Measurements from ENCODE around the gene MLLT3.

MLLT3 gene

DNA sequence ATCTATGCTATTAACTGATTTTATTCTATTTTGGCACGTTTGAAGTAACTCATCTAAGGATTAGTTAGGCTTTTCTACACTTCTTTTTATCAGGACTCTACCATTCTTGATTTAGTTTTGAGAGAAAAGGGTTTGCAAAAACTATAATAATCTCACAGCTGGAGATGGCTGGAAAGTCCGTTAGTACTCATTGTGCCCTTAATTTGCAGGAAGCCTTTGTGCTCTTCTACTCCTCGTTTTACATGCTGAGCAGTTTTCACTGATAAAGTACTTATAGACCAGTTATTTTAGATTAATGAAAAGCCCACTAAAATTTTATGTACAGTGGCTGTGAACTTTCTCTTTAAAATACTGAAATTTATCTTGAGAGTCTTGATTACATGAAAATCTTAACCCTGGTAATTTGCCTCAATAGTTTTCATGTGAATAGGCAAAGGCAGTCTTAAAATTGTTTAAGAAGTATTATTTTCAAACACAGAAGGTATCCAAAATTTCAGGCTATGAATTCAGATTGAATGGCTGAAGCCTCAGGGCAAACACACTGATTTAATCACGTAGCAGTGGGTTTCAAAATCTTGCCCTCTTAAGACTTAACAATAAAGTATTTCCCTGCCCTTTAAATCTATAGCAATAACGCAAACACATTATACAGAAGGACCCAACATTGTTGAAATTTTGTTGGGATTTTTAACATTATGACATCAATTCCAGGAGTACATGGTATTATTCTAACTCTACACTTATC, 18.6 kb downstream of the MLLT3 start:
- no peak for DNase-seq
- H3K9me3 ChIP-seq (ENCODE audit: severe bottlenecking): no peaks in the 10 kb centered on the region
- H3K36me3 ChIP-seq: no peaks in the 10 kb centered on the region
- H3K27ac ChIP-seq: no peak overlapping the region
- TF ChIP-seq, protein P1, sequence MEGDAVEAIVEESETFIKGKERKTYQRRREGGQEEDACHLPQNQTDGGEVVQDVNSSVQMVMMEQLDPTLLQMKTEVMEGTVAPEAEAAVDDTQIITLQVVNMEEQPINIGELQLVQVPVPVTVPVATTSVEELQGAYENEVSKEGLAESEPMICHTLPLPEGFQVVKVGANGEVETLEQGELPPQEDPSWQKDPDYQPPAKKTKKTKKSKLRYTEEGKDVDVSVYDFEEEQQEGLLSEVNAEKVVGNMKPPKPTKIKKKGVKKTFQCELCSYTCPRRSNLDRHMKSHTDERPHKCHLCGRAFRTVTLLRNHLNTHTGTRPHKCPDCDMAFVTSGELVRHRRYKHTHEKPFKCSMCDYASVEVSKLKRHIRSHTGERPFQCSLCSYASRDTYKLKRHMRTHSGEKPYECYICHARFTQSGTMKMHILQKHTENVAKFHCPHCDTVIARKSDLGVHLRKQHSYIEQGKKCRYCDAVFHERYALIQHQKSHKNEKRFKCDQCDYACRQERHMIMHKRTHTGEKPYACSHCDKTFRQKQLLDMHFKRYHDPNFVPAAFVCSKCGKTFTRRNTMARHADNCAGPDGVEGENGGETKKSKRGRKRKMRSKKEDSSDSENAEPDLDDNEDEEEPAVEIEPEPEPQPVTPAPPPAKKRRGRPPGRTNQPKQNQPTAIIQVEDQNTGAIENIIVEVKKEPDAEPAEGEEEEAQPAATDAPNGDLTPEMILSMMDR (IDR thresholded peaks at IDR 0.05; ENCODE audit: low read depth, low read length): no peak
- no peak overlapping the region for H3K4me3 ChIP-seq (ENCODE audit: low read depth, low read length)
- H3K27me3 ChIP-seq (ENCODE audit: insufficient read depth, low read depth, severe bottlenecking): no peaks in the 10 kb centered on the region

DNA sequence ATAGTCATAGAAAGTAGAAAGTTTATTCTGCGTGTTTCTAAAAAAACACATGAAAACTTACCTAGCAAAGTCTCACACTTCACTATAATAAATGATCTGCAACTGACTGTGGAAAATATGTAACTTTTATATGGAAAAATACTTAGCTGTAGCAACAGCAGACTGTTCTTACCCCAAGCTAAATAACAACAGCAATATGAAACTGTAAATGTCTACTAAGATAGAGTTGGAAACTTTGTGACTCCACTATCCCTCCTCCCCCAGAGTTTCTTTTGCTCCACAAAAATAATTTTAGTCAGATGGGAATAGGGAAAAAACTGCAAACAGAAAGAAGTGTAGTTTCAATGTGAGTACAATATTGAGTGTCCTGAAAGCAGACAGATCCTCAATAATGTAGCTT, 21.0 kb downstream of the MLLT3 start:
- Histone ChIP-seq H3K4me3 (ENCODE audit: low read depth, low read length) (no peak overlapping the region), H3K27ac (no peak overlapping the region), H3K36me3 (no peaks in the 10 kb centered on the region), H3K9me3 (ENCODE audit: severe bottlenecking) (no peaks in the 10 kb centered on the region), H3K27me3 (ENCODE audit: insufficient read depth, low read depth, severe bottlenecking) (no peaks in the 10 kb centered on the region)
- TF ChIP-seq, protein P1 (IDR thresholded peaks at IDR 0.05; ENCODE audit: low read depth, low read length): no peak
- DNase-seq: no peak

GRCh38 chr9:20599195-20599594, 23.1 kb downstream of the MLLT3 start:
- H3K36me3 ChIP-seq: no peaks in the 10 kb centered on the region
- H3K27me3 ChIP-seq (ENCODE audit: insufficient read depth, low read depth, severe bottlenecking): no peaks in the 10 kb centered on the region
- H3K4me3 ChIP-seq (ENCODE audit: low read depth, low read length): no peak overlapping the region
- no peak for DNase-seq
- H3K27ac ChIP-seq: no peak overlapping the region
- H3K9me3 ChIP-seq (ENCODE audit: severe bottlenecking): no peaks in the 10 kb centered on the region
- TF ChIP-seq, protein P1 (IDR thresholded peaks at IDR 0.05; ENCODE audit: low read depth, low read length): no peak

- no peaks in the 10 kb centered on the region for H3K36me3 ChIP-seq
Observed at GRCh38 chr9:20598367-20598766, 23.9 kb downstream of the MLLT3 start.

DNA sequence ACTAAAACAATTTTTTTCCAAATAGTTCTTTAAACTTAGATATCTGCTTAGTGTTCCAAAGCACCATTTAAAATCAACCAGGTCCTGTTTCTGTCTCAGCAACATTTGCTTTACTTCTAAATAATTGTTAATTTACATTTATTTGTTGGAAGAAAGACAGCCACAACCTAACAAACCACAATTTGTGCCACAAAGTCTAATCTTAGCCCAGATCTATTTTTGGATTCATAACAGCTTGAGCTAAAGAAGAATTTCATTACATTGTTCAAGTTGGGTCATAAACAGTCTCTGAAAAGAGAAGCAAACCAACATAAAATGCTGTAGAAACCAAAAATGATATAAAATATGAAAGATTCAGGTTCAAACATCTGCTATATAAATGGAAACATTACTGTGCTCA, 24.4 kb downstream of the MLLT3 start:
- DNase-seq: no peak
- H3K9me3 ChIP-seq (ENCODE audit: severe bottlenecking): no peaks in the 10 kb centered on the region
- H3K4me3 ChIP-seq (ENCODE audit: low read depth, low read length): no peak overlapping the region
- no peak overlapping the region for H3K27ac ChIP-seq
- H3K36me3 ChIP-seq: no peaks in the 10 kb centered on the region
- H3K27me3 ChIP-seq (ENCODE audit: insufficient read depth, low read depth, severe bottlenecking): no peaks in the 10 kb centered on the region
- TF ChIP-seq, protein P1 (IDR thresholded peaks at IDR 0.05; ENCODE audit: low read depth, low read length): no peak

More at GRCh38 chr9:20598367-20598766, 23.9 kb downstream of the MLLT3 start:
- Histone ChIP-seq H3K27me3 (ENCODE audit: insufficient read depth, low read depth, severe bottlenecking) (no peaks in the 10 kb centered on the region), H3K9me3 (ENCODE audit: severe bottlenecking) (no peaks in the 10 kb centered on the region), H3K4me3 (ENCODE audit: low read depth, low read length) (no peak overlapping the region), H3K27ac (no peak overlapping the region)
- TF ChIP-seq, protein P1 (IDR thresholded peaks at IDR 0.05; ENCODE audit: low read depth, low read length): no peak
- DNase-seq: no peak

DNA sequence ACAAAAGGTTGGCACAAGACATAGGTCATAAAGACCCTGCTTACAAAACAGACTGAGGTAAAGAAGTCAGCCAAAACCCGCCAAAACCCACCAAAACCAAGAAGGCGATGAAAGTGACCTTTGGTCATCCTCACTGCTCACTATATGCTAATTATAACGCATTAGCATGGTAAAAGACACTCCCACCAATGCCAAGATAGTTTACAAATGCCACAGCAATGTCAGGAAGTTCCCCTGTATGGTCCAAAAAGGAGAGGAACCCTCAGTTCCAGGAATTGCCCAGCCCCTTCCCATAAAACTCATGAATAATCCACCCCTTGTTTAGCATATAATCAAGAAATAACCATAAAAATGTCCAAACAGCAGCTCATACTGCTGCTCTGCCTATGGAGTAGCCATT, 27.7 kb downstream of the MLLT3 start:
- Histone ChIP-seq H3K36me3 (no peaks in the 10 kb centered on the region), H3K27ac (no peak overlapping the region), H3K9me3 (ENCODE audit: severe bottlenecking) (no peaks in the 10 kb centered on the region), H3K27me3 (ENCODE audit: insufficient read depth, low read depth, severe bottlenecking) (no peaks in the 10 kb centered on the region), H3K4me3 (ENCODE audit: low read depth, low read length) (no peak overlapping the region)
- no peak for DNase-seq
- TF ChIP-seq, protein P1 (IDR thresholded peaks at IDR 0.05; ENCODE audit: low read depth, low read length): no peak

All from WERI-Rb-1 (cell line).